ENCODE results near the gene TTC9.
"Not testable (repeated sequence)": the region's sequence is repeated elsewhere in the genome, so short reads cannot be mapped to it uniquely, and the experiment has no call there.

TTC9 gene

DNA sequence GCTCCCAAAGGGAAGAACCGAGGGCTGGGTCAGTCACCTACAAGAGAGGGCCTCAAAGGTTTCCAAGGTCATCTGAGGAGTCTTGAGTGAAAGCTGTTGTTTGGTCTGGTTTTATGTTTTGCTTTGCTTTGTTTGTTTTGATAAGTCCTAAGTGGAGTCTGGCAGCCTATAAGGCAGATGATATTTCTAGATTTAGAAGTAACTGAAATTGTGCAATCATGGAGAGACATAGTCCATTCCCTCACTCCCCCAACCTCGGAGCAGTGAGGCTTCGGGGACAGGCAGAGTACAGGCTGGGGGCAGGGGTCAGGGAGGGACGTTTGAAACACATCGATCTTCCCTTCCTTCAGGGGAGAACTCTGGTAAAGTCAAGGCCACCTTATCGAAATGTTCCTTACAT, 42.3 kb downstream of the TTC9 start:
- DNase-seq = no peak

DNA sequence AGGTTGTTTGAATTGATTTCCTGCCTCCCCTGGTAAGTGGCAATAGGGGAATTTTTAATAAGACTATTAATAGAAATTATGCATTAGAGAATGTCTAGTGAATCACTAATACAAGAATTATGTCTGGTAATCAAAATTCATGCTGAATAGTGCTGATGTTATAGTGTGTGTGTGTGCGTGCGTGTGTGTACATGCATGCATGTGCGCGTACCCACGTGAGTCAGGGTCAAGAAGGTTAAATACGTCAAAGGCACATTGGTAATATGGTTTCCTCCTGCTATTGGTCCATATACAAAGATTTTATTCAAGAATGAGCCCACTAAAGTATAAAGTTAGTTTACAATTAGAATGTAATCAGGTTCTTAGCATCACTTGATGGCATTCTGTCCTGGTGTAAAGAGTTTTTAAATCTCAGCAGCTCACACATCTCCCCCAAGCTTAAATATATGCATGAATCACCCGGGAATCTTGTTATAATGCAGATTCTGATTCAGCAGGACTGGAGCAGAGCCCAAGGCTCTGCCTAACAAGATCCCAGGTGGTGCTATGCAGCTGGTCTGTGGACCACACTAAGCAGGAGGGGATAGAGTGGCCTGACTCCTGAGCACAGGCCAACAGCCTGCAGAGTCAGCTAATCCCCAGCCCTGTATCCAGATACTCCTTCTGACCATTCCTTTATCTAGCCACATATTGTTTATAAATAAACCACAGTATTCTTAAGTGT, 43.9 kb downstream of the TTC9 start:
- no peak for DNase-seq

DNA sequence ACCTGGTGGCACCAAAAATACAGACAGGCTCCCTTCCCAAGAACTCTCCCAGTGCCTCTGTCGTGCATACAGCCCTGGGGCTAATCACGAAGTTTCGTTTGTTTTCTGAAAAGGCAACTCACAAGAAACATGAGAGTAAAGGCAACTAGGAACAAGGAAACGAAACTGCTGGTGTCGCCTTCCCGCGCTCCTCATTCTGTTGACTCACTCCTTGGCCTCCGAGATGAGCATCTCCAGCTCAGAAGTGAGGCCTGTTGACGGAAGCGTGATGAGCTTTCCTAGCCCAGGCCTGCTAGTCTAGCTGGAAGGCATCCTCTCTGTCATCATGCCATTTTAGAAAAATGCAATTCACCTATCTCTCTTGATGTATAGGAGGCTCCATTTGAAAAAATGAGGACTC, 50.5 kb downstream of the TTC9 start:
- peak; percentile 4 for DNase-seq

DNA sequence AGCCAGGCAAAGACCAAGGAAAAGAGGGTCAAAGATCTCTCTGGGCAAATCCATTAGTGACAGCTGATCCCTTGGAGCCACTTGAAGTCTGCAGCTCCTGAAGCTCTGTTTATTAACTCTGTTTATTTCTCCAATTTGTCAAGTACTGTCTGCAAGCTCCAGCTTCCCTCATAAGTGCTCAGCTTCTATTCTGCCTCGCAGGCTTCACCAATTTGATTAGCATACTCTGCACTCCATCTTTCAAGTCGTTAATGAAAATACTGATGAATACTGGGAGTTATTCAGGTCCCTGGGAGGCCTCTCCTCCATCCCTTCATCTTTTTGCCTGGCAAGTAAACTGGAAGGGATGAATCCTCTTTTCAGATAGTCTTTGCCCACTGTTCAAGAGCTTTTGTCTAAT, 54.3 kb downstream of the TTC9 start:
- no peak for DNase-seq

DNA sequence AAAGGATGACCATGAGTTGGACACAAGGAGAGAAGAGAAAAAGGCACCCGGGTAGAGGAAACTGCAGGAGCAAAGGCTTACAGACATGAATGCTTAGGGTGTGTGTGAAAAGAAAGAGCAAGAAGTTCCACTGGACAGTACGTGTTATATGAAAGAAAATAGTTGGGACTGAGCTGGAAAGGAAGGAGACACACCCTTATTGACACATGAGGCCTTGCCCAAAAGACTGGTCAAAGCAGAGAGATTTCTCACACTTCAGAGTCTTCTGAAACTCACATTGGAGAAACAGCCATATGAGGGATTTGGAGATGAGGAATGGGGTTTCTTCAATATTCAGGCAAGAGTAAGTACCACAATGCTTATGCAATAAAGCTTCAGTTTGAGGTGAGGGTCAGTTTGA, 56.0 kb downstream of the TTC9 start:
- no peak for DNase-seq

DNA sequence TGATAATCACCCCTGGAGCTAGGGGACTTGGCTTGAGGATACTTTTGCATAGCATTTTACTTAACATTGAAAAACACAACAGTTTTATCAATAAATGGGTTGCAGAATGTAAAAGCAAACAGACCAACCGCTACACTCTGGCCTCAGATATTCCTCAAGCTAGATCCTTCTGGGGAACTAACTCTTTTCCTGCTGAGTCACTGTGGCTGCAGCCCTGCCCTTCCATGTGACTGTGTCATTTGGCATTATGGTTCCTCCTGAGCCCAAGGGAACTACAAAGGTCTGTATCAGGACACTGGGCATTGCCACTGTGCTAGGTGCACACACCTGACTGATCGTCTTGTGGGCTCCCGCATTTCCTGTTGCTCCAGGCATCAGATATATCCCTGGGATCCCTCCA, 56.6 kb downstream of the TTC9 start:
- DNase-seq = no peak

DNA sequence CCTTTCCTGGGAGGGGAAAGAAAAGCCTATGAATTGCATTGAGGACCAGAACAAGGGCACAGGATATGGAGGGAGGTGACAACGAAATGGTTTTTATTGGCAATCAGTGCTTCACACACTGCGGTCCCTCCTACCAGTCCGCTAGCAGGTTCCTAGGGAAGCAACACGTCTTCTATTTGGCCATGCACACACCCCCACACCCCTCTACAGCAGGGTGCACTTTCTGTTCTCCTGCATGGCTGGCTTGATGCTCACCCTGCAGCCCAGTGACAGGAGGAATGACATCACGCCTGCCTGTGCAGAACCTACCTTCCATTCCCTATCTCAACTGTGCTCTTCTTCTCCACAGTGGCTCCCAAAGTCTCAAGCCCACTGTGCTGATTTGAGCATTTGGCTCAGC, 57.9 kb downstream of the TTC9 start:
- DNase-seq = no peak

DNA sequence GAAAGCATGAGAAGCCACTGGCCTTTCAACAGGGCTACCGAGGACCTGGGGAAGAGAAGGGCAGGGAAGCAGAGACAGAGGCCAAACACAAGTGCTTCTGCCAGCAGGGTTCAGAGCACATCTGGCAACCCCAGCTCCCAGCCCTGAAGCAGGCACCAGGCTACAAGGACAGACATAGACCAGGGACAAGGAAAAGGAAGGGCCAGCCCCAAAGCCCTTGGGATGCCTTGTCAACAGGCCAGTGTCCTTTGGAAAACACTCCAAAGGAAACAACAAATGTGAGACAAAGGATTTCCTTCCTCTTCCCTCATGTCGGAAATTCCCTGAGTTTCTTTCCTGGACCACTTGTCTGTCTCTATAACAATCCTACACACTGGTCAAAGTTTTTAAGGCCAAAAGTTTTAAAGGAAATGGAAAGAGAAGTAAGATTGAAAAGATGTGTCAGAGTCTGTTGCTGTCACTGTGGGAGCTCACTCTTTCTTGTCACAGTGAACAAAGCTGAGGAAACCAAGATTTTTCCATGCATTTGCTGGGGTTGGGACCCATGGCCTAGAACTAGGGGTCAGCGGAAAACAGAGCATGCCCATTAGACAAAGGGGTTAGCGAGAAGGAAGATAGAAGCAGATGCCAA, 59.4 kb downstream of the TTC9 start:
- no peak for DNase-seq

DNA sequence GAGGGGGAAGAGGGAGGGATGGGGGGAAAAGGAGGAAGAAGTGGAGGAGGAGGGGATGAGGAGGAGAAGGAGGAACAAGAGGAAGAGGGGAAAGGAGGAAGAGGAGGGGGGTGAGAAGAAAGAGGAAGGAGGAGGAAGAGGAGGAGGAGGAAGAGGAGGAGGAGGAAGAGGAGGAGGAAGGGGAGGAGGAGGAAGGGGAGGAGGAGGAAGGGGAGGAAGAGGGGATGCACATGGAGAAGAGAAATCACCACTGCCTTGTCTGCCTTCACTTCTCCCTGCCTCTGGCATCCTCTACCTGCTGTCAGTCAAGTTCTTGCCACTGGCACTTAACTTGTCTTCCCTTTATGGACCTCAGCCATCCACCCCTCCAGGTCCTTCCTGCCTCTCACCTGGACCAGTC, 59.9 kb downstream of the TTC9 start:
- DNase-seq = no peak

DNA sequence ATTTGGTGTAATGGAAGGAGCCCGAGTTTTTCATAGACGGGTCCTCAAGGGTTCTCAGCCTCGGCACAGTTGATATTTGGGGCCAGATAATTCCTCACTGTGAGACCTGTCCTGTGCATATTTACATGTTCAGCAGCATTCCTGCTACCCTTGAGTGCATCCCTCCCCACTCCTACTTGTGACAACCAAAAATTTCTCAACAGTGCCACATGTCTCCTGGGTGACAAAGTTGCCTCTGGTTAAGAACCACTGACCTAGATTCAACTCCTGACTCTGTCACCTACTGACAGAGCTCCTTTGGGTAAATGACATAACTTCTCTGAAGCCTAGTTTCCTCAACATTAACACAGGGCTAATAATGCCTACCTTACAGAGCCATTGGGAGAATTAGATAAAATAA, 60.4 kb downstream of the TTC9 start:
- DNase-seq = no peak

DNA sequence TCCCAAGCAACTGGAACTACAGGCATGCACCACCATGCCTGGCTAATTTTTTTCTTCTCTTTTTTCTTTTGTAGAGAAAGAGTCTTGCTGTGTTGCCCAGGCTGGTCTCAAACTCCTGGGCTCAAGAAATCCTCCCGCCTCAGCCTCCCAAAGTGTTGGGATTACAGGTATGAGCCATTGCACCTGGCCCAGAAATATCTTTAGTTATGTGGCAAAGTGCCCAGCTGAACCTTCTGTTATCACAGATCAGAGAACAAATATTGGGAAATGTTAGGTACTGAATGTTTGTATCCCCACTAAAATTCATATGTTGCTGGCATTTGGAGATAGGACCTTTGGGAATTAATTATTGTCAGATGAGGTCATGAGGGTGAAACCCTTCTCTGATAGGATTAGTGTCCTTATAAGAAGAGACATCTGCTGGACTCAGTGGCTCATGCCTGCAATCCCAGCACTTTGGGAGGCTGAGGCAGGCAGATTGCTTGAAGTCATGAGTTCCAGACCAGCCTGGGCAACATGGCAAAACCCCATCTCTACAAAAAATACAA, 62.0 kb downstream of the TTC9 start:
- not testable (repeated sequence) for DNase-seq

DNA sequence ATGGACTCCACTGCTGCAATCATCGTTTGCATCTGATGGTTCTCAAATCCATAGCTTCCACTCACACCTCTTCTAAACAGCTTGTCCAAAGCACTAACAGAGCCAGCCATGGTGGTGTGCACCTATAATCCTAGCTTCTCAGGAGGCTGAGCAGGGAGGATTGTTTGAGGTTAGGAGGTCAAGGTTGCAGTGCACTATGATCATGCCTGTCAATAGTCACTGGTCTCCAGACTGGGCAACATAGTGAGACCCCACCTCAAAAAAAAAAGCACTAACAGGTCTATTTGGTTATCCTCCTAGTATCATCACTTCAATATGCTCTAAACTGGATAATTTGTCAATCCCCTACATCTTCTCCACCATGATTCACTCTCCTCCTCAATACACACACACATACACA, 63.2 kb downstream of the TTC9 start:
- DNase-seq = no peak

DNA sequence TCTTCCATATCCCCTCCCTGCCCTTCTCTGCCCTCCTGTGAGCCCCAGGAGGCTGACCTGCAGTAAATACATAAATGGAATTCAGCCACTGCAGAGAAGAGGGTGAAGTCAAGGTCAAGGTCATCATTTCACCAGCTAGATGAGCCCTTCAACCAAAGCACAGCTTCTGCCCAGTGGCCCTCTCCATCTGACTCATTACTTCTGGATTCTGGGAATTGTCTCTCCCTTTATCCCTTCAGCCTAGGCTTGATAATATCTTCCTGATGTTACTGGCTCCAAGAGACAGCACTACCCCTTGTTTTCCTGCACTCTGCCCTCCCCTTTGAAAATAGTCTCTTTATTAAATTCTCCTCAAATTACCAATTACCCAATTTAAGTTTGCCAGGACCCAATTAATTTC, 64.5 kb downstream of the TTC9 start:
- DNase-seq = no peak

DNA sequence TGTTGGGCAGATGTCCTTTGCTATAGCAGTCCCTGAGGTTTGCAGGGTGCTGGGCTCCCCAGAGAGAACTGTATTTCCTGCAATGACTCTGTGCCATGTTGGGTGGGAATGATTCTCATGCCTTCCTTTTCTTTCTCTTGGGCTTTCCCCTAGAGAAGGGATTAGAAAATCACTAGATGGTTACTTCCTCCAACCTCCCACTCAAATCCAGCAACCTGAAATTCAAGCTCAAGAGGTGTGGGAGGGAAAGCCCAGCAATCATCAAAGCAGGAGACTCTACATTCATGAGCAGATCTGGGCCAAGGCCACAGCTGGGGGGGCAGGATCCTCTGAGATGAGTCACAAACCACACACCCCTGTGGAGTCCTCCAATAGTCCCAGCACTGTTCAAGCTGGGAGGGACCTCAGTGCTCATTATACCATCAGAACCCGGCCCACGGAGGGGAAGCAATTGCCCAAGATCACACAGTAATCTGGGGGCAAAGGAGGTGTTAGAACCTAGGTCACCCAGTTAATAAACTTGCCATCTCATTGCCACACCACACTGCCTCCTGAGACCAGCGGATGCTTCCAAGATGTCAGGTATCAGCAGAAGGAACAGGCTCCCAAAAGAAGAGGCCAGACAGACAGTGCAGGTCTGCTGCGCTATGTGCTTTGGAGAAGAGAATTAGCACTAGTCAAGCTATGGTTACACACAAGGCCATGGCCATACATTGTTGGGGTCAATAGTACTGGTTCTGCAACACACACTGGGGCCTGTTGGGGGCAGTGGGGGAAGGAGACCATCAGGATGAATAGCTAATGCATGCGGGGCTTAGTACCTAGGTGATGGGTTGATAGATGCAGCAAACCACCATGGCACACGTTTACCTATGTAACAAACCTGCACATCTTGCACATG, 65.7 kb downstream of the TTC9 start:
- no peak for DNase-seq

DNA sequence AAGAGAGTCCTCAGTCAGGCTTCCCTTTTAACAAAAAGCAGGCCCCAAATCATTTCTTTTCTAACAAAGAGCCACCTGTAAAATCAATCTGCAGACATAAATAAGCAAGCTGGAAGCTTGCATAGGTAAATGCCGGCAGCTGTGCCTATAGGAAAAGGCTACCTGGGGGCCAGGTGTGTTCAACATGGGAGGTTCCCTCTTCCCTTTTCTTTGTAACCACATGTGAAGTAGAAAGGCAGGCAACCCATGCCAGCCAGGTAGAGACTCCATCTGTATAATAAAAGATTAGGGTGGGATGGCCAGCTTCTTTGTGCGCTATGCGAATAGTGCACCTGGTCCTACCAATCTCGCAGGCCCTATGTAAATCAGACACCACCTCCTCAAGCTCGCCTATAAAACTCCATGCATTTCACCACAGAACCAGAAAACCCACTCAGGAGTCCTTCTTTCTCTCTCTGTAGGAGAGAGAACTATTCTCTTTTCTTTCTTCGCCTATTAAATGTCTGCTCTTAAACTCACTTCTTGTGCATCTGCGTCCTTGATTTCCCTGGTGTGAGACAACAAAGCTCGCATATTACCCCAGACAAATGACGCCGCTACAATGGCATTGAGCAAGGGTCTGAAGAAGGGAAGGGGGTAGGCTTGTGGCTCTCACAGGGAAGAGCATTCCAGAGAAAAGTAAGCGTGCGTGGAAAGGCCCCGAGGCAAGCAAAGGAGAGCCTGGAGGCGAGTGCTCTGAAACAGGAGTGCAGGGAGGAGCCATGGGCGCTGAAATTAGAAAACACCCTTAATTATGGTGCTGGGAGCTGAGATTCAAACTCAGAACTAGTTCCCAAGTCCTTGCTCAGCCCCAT, 67.2 kb downstream of the TTC9 start:
- no peak for DNase-seq

DNA sequence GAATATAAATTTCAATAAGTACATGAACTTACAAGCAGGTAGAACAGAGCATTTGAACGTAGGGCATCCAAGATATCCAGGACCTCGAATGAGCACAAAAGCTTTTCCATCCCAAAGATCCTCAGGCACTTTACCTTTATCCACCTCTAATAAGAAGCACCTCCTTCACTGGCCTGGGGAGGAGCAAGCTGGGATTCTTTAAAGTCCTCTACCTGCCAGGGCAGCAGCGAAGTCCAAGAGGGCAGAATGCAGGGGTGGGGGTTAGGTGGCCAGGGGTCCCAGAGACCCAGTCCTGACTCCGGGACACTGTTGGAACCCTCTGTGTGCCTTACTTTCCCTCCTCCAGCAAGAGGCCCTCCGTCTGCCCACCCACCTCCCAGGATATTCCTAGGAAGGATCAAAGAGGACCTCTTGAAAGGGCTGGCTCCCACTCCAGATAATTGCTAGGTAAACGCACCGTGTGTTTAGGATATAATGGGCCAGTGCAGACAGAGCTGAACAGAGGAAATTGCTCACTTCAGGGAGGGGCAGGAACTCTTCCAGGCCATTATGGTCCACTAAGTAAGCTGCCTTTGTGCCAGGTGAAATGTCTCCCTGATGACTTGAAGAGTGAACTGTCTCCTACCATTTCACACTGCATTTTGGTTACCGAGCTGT, 68.1 kb downstream of the TTC9 start:
- DNase-seq = no peak

DNA sequence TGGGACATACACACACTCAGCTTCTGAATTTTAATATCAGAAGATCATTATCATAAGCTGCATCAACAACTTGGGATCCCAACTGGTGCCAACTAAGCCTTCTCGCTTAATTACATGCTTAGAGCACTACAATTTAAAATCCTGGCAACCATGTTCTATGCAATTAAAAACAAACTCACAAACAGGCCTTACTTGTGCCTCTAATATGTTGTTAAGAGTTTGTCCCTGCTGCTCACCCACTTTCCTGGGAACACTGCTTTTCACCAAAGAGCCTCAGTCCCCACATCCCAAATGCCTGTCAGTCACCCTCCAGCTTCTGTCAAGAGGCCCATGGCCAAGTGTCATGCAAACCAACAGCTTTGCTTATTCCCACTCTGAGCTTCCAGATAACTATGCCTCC, 69.7 kb downstream of the TTC9 start:
- no peak for DNase-seq

DNA sequence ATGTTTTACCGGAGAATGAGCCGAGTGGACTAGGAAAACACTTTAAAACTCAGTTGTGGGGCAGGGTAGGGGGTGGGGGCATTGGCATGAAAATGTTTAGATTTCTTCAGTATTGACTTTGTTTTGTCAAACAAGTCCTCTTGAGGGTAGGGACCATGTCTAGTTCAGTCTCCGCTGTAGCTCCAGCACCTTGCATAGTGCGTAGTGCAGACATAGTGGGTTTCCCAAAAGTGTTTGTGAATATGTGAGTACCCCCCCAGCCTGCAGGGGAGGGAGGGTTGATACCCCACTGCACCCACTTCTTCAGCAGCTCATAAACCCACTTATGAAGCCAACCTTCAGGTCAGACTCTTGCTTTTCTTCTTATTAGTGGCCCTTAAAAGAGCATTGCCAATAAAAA, 71.4 kb downstream of the TTC9 start:
- DNase-seq = no peak

DNA sequence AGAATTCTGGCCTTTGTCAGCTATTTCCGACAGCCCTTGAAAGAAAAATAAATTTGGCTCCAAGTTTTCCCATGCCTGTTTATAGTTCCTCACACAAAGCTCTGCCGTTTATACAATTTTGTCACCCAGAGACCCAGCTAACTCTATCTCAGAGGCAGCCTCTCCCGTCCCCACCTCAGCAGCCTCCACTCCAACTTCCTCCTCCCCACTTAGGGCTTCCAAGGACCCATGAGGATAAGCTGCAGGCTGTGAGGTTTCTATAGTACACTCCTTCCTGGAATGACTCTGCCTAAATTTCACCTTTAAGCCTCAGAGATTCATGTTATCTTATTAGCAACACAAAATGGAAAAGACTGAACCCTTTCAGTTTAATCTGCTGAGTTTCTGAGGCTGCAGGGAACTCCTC, 71.8 kb downstream of the TTC9 start:
- no peak for DNase-seq

DNA sequence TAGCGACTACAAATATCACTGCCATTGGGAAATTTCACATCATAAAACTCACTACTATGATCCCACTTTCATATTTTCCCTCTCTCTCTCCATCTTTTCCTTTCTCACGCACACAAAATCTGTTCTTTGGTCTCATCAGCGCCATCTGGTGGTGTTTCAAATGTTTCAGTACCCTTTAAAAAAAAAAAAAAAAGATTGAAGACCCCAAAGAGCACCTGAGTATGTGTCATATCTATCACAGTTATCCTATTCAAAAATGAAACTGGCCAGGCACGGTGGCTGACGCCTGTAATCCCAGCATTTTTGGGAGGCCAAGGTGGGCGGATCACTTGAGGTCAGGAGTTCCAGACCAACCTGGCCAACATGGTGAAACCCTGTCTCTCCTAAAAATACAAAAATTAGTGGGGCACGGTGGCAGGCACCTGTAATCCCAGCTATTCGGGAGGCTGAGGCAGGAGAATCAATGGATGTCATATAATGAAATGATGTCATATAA, 72.4 kb downstream of the TTC9 start:
- DNase-seq = peak; percentile 59

DNA sequence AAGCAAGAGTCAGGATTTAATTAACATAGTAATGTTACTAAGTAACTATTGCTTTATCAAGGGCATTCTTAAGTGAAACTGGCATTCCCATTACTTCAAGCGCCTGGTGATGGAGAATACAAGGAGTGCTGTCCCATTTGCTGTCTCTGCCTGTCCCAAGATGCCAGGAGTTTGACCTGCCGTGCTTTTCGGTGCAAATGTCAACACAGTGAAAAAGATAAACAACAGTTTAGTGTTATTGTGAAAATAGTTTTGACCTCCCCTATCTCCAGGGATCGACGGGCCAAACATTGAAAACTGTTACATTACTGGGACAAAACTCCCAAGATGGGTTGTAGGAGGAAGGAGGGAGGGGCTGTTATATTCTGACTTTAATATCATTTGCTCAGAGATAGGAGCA, 74.8 kb downstream of the TTC9 start:
- no peak for DNase-seq

DNA sequence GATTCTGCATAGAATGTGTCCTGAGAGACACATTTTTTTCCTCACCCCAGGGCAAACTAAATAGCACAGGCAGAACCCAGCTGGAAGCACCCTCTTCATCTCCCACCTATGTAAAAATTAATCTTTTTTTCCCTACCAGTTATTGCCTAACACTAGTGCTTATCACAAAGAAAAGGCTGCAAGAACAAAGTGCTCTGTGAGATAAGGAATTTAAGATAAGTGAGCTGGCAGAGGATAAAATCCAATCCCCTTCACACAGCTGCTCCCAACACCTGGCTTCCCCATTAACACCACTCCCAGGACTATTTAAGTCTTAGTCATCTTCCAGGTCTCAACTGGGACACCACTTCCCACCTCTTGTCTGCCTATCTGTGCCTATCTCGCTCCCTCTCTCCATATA, 75.2 kb downstream of the TTC9 start:
- no peak for DNase-seq
